Measurements from ENCODE around the gene DEFB132.

The DEFB132 gene

GRCh38 chr20:297925-298775 lies 40.6 kb downstream of the DEFB132 start:
- DNase-seq, result peak; percentile 48 to 49

GRCh38 chr20:298776-299391 lies 41.4 kb downstream of the DEFB132 start:
- no peak for DNase-seq

GRCh38 chr20:300345-300990 lies 42.9 kb downstream of the DEFB132 start:
- no peak for DNase-seq

GRCh38 chr20:301886-302848 lies 44.6 kb downstream of the DEFB132 start:
- no peak for DNase-seq

GRCh38 chr20:305745-306144 lies 48.2 kb downstream of the DEFB132 start:
- DNase-seq, result no peak

- no peak for DNase-seq
Observed at GRCh38 chr20:308427-309038, 51.0 kb downstream of the DEFB132 start.

GRCh38 chr20:309306-309840 lies 51.8 kb downstream of the DEFB132 start:
- DNase-seq, result no peak

- DNase-seq, result peak; percentile 82 to 93
Observed at GRCh38 chr20:309841-310644, 52.5 kb downstream of the DEFB132 start.

GRCh38 chr20:310645-311044 lies 53.1 kb downstream of the DEFB132 start:
- DNase-seq, result no peak

Measured in CD4-positive, alpha-beta T cell treated with Interleukin-4 for 1 hour (primary cell).